ENCODE measurements around the gene ACAD8. TPM values are rescaled to one million over a fixed set of nuclear protein-coding genes. Genes with fewer than 3 reads are reported as not detected.

ACAD8 gene
- total and polyA plus RNA-seq, 2 of the 4 experiments (the other 2 are of a cell fraction), result 11.1 to 21.2 TPM

GRCh38 chr11:134248910-134249480 is 4.4 kb upstream of the ACAD8 start:
- intact Hi-C loops (cut with micrococcal nuclease) (no loop called here), in situ Hi-C loops (cut with MboI; ENCODE audit: low sequenced_read_pairs) (no loop called here), dilution Hi-C loops (cut with HindIII; ENCODE audit: low sequenced_read_pairs, unreplicated experiment) (no loop called here)
- Histone ChIP-seq H3K27ac (ENCODE audit: insufficient read depth, low read length) (no peak overlapping the region), H3K9me1 (ENCODE audit: insufficient read depth, low read length) (no peaks in the 10 kb centered on the region; the same call in 1 of the 2 replicates), H3K79me1 (ENCODE audit: low read depth in 1 of 2, low read length in 2 of 2) (peaks cover 6 to 17% of the 10 kb centered on the region in 2 experiments; a peak in 3 of 4 replicates), H3K4ac (ENCODE audit: low read depth, low read length) (no peak overlapping the region), H3K4me3 (ENCODE audit: insufficient read depth, low read depth, low read length) (no peak overlapping the region), H3K27me3 (ENCODE audit: control insufficient read depth, insufficient read depth, low read length) (no peaks in the 10 kb centered on the region), H4K20me1 (ENCODE audit: insufficient read depth, low read length) (no peaks in the 10 kb centered on the region), H2BK20ac (ENCODE audit: low read depth, low read length) (no peak overlapping the region), H3K18ac (ENCODE audit: low read depth, low read length) (no peak overlapping the region), H3K14ac (replicated peaks; ENCODE audit: low read depth, low read length) (no peak overlapping the region), H2BK5ac (ENCODE audit: low read depth, low read length, poor library complexity, severe bottlenecking) (no peak overlapping the region), H3K23ac (ENCODE audit: low read depth, low read length) (no peak overlapping the region), H3K56ac (ENCODE audit: extremely low read depth, insufficient read depth, low read length) (no peak overlapping the region), H2BK120ac (ENCODE audit: low read depth, low read length) (no peak overlapping the region), H2BK15ac (ENCODE audit: low read depth, low read length) (no peak overlapping the region), H3K36me3 (ENCODE audit: control insufficient read depth, insufficient read depth, low read length) (peaks cover 44% of the 10 kb centered on the region), H4K8ac (ENCODE audit: low read depth in 2 of 2, low read length in 2 of 2) (no peak overlapping the region), H3K9me3 (ENCODE audit: control insufficient read depth, insufficient read depth, low read length) (no peaks in the 10 kb centered on the region), H4K5ac (ENCODE audit: low read depth, low read length) (no peak overlapping the region), H3K4me1 (ENCODE audit: control insufficient read depth, insufficient read depth, low read length) (no peaks in the 10 kb centered on the region; the same call in 1 of the 2 replicates), H3K9ac (ENCODE audit: low read depth, low read length) (no peak overlapping the region), H2AK9ac (replicated peaks; ENCODE audit: low read depth, low read length, poor library complexity) (peak overlapping the region; percentile 6), H2AK5ac (ENCODE audit: low read depth, low read length) (no peak overlapping the region), H2AFZ (replicated peaks; ENCODE audit: low read length, poor library complexity) (no peak overlapping the region), H4K91ac (ENCODE audit: insufficient read depth, low read depth, low read length) (no peak overlapping the region), H3K4me2 (ENCODE audit: low read depth, low read length) (no peak overlapping the region)
- DNase-seq (peak; percentile 53), ATAC-seq (ENCODE audit: low read depth) (no peak)
- POLR2A ChIA-PET (ENCODE audit: unreplicated experiment), result no interaction called here
- TF ChIP-seq RFX5 (IDR thresholded peaks at IDR 0.05; ENCODE audit: low read depth, low read length), result no peak
- BruUV-seq (replicated peaks), result no TSS peak
- CTCF ChIA-PET, result interaction anchor here (1.0 kb wide), 1 partner anchor 199 kb away, joined by 3 read pairs; no protein-coding TSS in a partner anchor
- WGBS, 2 experiments (ENCODE audit: extremely low coverage in 2 of 2, insufficient read length in 1 of 2), result 50% methylated on average over 2 of the region's 7 CpGs; no CpG with 5 or more reads in 1 of the 2 experiments

Data from IMR-90 (cell line).